Transverse colon (tissue), 4 donors: ENCODE data around the gene P2RY12.

Source experiments
- CTCF ChIP-seq, 5 experiments: fragments of 200-600 bp in 3 of 5; fragments of 450-650 bp in 2 of 5; sonication (generic) in 3 of 5; IDR thresholded peaks; 1 replicate in 2 of 5; 2 replicates in 3 of 5; pipeline ENCODE4 v1.5.1; 2016 to 2017; ENCODE audit warnings: antibody characterized with exemption in 5 of 5, inconsistent platforms in 3 of 5, mild to moderate bottlenecking in 2 of 5, moderate library complexity in 1 of 5
- EP300 ChIP-seq: sonication (generic); formaldehyde crosslinking; IDR thresholded peaks from one replicate; pipeline ENCODE4 v1.6.1; 2017; ENCODE audit warnings: antibody characterized with exemption, low read depth
- POLR2A ChIP-seq: fragments of 450-650 bp; IDR thresholded peaks from one replicate; pipeline ENCODE4 v1.6.1; 2016; ENCODE audit warnings: antibody characterized with exemption, mild to moderate bottlenecking, moderate library complexity
- POLR2AphosphoS5 ChIP-seq, 3 donors: sonication (generic); formaldehyde crosslinking; IDR thresholded peaks; one replicate each; pipeline ENCODE4 v1.6.1; 2016; ENCODE audit warnings: antibody characterized with exemption in 3 of 3

GRCh38 chr3:151327571-151328198 is 56.9 kb downstream of the P2RY12 start:
- TF ChIP-seq EP300 (no peak), CTCF (IDR thresholded peaks at IDR 0.05) (peak; percentile 38 to 70 (median 62)), POLR2AphosphoS5 (IDR thresholded peaks at IDR 0.05) (no peak), POLR2A (no peak)
